ENCODE results near the gene FGGY. TPM values are rescaled to one million over a fixed set of nuclear protein-coding genes. Genes with fewer than 3 reads are reported as not detected.
A peak's percentile ranks its signal among the peaks of the same experiment; 100 is the strongest.
"Not testable (repeated sequence)": the region's sequence is repeated elsewhere in the genome, so short reads cannot be mapped to it uniquely, and the experiment has no call there.

FGGY gene
- 10 to 100 TPM; 10.7 to 15.2 (median 13.9) TPM for total RNA-seq
- 1 to 10 TPM; 2.5 to 5.4 TPM for polyA plus RNA-seq
- total RNA-seq = 7.7 reads per million, percentile 31 among the genes with 10 or more reads in this experiment

- POLR2A ChIA-PET = interaction anchor here (0.6 to 2.3 kb wide), 10 partner anchors 8 to 750 kb away, joined by 3 to 10 read pairs (median 3); partner anchors contain the start of genes JUN and OMA1
- no peaks in the 10 kb centered on the region for H3K36me3 ChIP-seq (ENCODE audit: control insufficient read depth in 2 of 3, insufficient read depth in 3 of 3, low read length in 3 of 3)
- peak within 1 kb of the TSS; percentile 85 for H3K27ac ChIP-seq (ENCODE audit: low read depth, low read length)
- DNase-seq (peak; percentile 71 to 85 (median 81)), ATAC-seq (peak; percentile 93)
- H3K9me3 Mint-ChIP-seq = peaks cover 0 to 6% (median 0%) of the 10 kb centered on the region in 11 donors
- H3K4me3 ChIP-seq (ENCODE audit: low read length) = peak within 1 kb of the TSS; percentile 73
- peak within 1 kb of the TSS; percentile 83 to 96 (median 92) for H3K27ac Mint-ChIP-seq
- CTCF ChIA-PET = no interaction called here
- H3K9me3 ChIP-seq (ENCODE audit: control insufficient read depth in 2 of 3, low read length in 3 of 3) = no peaks in the 10 kb centered on the region
- H3K27me3 Mint-ChIP-seq = no peaks in the 10 kb centered on the region
- peaks cover 7 to 11% of the 10 kb centered on the region in 2 donors for H3K4me1 ChIP-seq (ENCODE audit: control insufficient read depth in 2 of 2, insufficient read depth in 2 of 2, low read length in 2 of 2)
- H3K36me3 Mint-ChIP-seq = peaks cover 0 to 12% (median 0%) of the 10 kb centered on the region in 5 donors
- H3K4me1 Mint-ChIP-seq = peaks cover 9 to 51% (median 27%) of the 10 kb centered on the region in 7 donors
- intact Hi-C loops (cut with micrococcal nuclease) = loop anchor here (1.0 to 10.0 kb wide), 18 partner anchors 32 to 1786 kb away; partner anchors contain the start of genes JUN (in 2 of the 2), MYSM1 (in 2 of the 2), OMA1 (in 2 of the 2) and HOOK1 (in 1 of the 2)
- peak within 1 kb of the TSS; percentile 77 to 95 (median 92) for H3K4me3 Mint-ChIP-seq
- H3K27me3 ChIP-seq (ENCODE audit: control insufficient read depth in 2 of 2, insufficient read depth in 2 of 2, low read length in 2 of 2) = no peaks in the 10 kb centered on the region
Measured at GRCh38 chr1:59296358-59297256, at the start of gene FGGY. TSS of gene FGGY (plus strand) at chr1:59297094. CDS start at chr1:59321550, 24,456 bp downstream.

GRCh38 chr1:59248758-59249157 is 48.1 kb upstream of the FGGY start:
- H3K27ac Mint-ChIP-seq = no peak overlapping the region
- ATAC-seq (no peak), DNase-seq (no peak)
- H3K4me3 Mint-ChIP-seq = no peak overlapping the region
- Histone ChIP-seq H3K9me3 (ENCODE audit: control insufficient read depth in 2 of 3, low read length in 3 of 3) (no peaks in the 10 kb centered on the region), H3K4me3 (ENCODE audit: low read length) (no peak overlapping the region), H3K36me3 (ENCODE audit: control insufficient read depth in 2 of 3, insufficient read depth in 3 of 3, low read length in 3 of 3) (no peaks in the 10 kb centered on the region), H3K27me3 (ENCODE audit: control insufficient read depth in 2 of 2, insufficient read depth in 2 of 2, low read length in 2 of 2) (no peaks in the 10 kb centered on the region), H3K4me1 (ENCODE audit: control insufficient read depth in 2 of 2, insufficient read depth in 2 of 2, low read length in 2 of 2) (no peaks in the 10 kb centered on the region), H3K27ac (ENCODE audit: low read depth, low read length) (no peak overlapping the region)
- H3K36me3 Mint-ChIP-seq = peaks cover 0 to 9% (median 0%) of the 10 kb centered on the region in 5 donors
- CTCF ChIA-PET = no interaction called here
- H3K4me1 Mint-ChIP-seq = no peaks in the 10 kb centered on the region
- intact Hi-C loops (cut with micrococcal nuclease) = no loop called here
- H3K27me3 Mint-ChIP-seq = peaks cover 0 to 10% (median 7%) of the 10 kb centered on the region in 5 donors
- POLR2A ChIA-PET = no interaction called here
- H3K9me3 Mint-ChIP-seq = peaks cover 0 to 20% (median 10%) of the 10 kb centered on the region in 11 donors

GRCh38 chr1:59249396-59250137 is 47.3 kb upstream of the FGGY start:
- CTCF ChIA-PET = no interaction called here
- Histone ChIP-seq H3K27me3 (ENCODE audit: control insufficient read depth in 2 of 2, insufficient read depth in 2 of 2, low read length in 2 of 2) (no peaks in the 10 kb centered on the region), H3K27ac (ENCODE audit: low read depth, low read length) (no peak overlapping the region), H3K36me3 (ENCODE audit: control insufficient read depth in 2 of 3, insufficient read depth in 3 of 3, low read length in 3 of 3) (no peaks in the 10 kb centered on the region), H3K4me3 (ENCODE audit: low read length) (no peak overlapping the region), H3K4me1 (ENCODE audit: control insufficient read depth in 2 of 2, insufficient read depth in 2 of 2, low read length in 2 of 2) (no peaks in the 10 kb centered on the region), H3K9me3 (ENCODE audit: control insufficient read depth in 2 of 3, low read length in 3 of 3) (no peaks in the 10 kb centered on the region)
- peaks cover 0 to 19% (median 8%) of the 10 kb centered on the region in 11 donors for H3K9me3 Mint-ChIP-seq
- intact Hi-C loops (cut with micrococcal nuclease) = no loop called here
- no peak for DNase-seq
- H3K4me1 Mint-ChIP-seq = no peaks in the 10 kb centered on the region
- no peak for ATAC-seq
- H3K4me3 Mint-ChIP-seq = no peak overlapping the region
- H3K27ac Mint-ChIP-seq = no peak overlapping the region
- H3K36me3 Mint-ChIP-seq = peaks cover 0 to 9% (median 0%) of the 10 kb centered on the region in 5 donors
- H3K27me3 Mint-ChIP-seq = peaks cover 0 to 10% (median 7%) of the 10 kb centered on the region in 5 donors
- POLR2A ChIA-PET = no interaction called here

GRCh38 chr1:59251061-59251460 is 45.8 kb upstream of the FGGY start:
- POLR2A ChIA-PET; H3K36me3 ChIP-seq (ENCODE audit: control insufficient read depth in 2 of 3, insufficient read depth in 3 of 3, low read length in 3 of 3); CTCF ChIA-PET; ATAC-seq; H3K27ac ChIP-seq (ENCODE audit: low read depth, low read length); H3K4me3 ChIP-seq (ENCODE audit: low read length); H3K4me1 ChIP-seq (ENCODE audit: control insufficient read depth in 2 of 2, insufficient read depth in 2 of 2, low read length in 2 of 2); H3K4me3 Mint-ChIP-seq; H3K27me3 ChIP-seq (ENCODE audit: control insufficient read depth in 2 of 2, insufficient read depth in 2 of 2, low read length in 2 of 2); H3K9me3 ChIP-seq (ENCODE audit: control insufficient read depth in 2 of 3, low read length in 3 of 3); H3K27ac Mint-ChIP-seq; DNase-seq; H3K4me1 Mint-ChIP-seq; H3K36me3 Mint-ChIP-seq; intact Hi-C loops (cut with micrococcal nuclease): not testable (repeated sequence)
- peaks cover 0 to 10% (median 7%) of the 10 kb centered on the region in 5 donors for H3K27me3 Mint-ChIP-seq
- peaks cover 0 to 12% (median 8%) of the 10 kb centered on the region in 11 donors for H3K9me3 Mint-ChIP-seq

- H3K4me3 ChIP-seq (ENCODE audit: low read length); H3K36me3 Mint-ChIP-seq; intact Hi-C loops (cut with micrococcal nuclease); H3K4me1 ChIP-seq (ENCODE audit: control insufficient read depth in 2 of 2, insufficient read depth in 2 of 2, low read length in 2 of 2); H3K27me3 ChIP-seq (ENCODE audit: control insufficient read depth in 2 of 2, insufficient read depth in 2 of 2, low read length in 2 of 2); DNase-seq; H3K9me3 ChIP-seq (ENCODE audit: control insufficient read depth in 2 of 3, low read length in 3 of 3); POLR2A ChIA-PET; H3K4me3 Mint-ChIP-seq; H3K9me3 Mint-ChIP-seq; H3K27ac Mint-ChIP-seq; H3K4me1 Mint-ChIP-seq; H3K27ac ChIP-seq (ENCODE audit: low read depth, low read length); H3K36me3 ChIP-seq (ENCODE audit: control insufficient read depth in 2 of 3, insufficient read depth in 3 of 3, low read length in 3 of 3); CTCF ChIA-PET; ATAC-seq: not testable (repeated sequence)
- H3K27me3 Mint-ChIP-seq = peaks cover 0 to 24% (median 0%) of the 10 kb centered on the region in 5 donors
Measured at GRCh38 chr1:59256429-59256828, 40.5 kb upstream of the FGGY start.

GRCh38 chr1:59258412-59259032 is 38.4 kb upstream of the FGGY start:
- no peaks in the 10 kb centered on the region for H3K36me3 Mint-ChIP-seq
- no peak overlapping the region for H3K27ac ChIP-seq (ENCODE audit: low read depth, low read length)
- H3K4me3 ChIP-seq (ENCODE audit: low read length) = no peak overlapping the region
- intact Hi-C loops (cut with micrococcal nuclease) = no loop called here
- no peaks in the 10 kb centered on the region for H3K4me1 Mint-ChIP-seq
- ChIA-PET POLR2A (no interaction called here), CTCF (no interaction called here)
- no peak overlapping the region for H3K27ac Mint-ChIP-seq
- DNase-seq = no peak
- no peaks in the 10 kb centered on the region for H3K4me1 ChIP-seq (ENCODE audit: control insufficient read depth in 2 of 2, insufficient read depth in 2 of 2, low read length in 2 of 2)
- H3K27me3 ChIP-seq (ENCODE audit: control insufficient read depth in 2 of 2, insufficient read depth in 2 of 2, low read length in 2 of 2) = no peaks in the 10 kb centered on the region
- no peaks in the 10 kb centered on the region for H3K36me3 ChIP-seq (ENCODE audit: control insufficient read depth in 2 of 3, insufficient read depth in 3 of 3, low read length in 3 of 3)
- no peak for ATAC-seq
- peaks cover 0 to 15% (median 0%) of the 10 kb centered on the region in 5 donors for H3K27me3 Mint-ChIP-seq
- no peak overlapping the region for H3K4me3 Mint-ChIP-seq
- peaks cover 0 to 2% (median 0%) of the 10 kb centered on the region in 11 donors for H3K9me3 Mint-ChIP-seq
- H3K9me3 ChIP-seq (ENCODE audit: control insufficient read depth in 2 of 3, low read length in 3 of 3) = no peaks in the 10 kb centered on the region
